Measurements from ENCODE around the gene CENPK. TPM values are rescaled to one million over a fixed set of nuclear protein-coding genes. Genes with fewer than 3 reads are reported as not detected.

The CENPK gene
- total and polyA plus RNA-seq, 4 donors: 0.33 to 23.1 (median 0.96) TPM

GRCh38 chr5:65475336-65475735 lies 87.6 kb downstream of the CENPK start:
- Histone ChIP-seq H3K27me3 (ENCODE audit: control insufficient read depth in 4 of 4, insufficient read depth in 4 of 4, low read length in 3 of 4) (no peaks in the 10 kb centered on the region), H3K36me3 (ENCODE audit: control insufficient read depth in 4 of 4, insufficient read depth in 3 of 4, low read depth in 1 of 4, low read length in 3 of 4) (no peaks in the 10 kb centered on the region), H3K4me1 (ENCODE audit: control insufficient read depth in 4 of 4, insufficient read depth in 4 of 4, low read length in 3 of 4) (peaks cover 0 to 6% (median 2%) of the 10 kb centered on the region in 4 donors), H3K9ac (ENCODE audit: low read depth in 1 of 2, low read length in 2 of 2) (no peak overlapping the region), H3K4me3 (ENCODE audit: low read depth in 1 of 3, low read length in 3 of 3) (no peak overlapping the region), H3K9me3 (ENCODE audit: control insufficient read depth in 4 of 4, low read length in 3 of 4) (no peaks in the 10 kb centered on the region), H3K27ac (ENCODE audit: low read depth in 1 of 2, low read length in 2 of 2) (no peak overlapping the region)
- no peak for DNase-seq (ENCODE audit: low spot score)
- 90% methylated on average over 4 of the region's 4 CpGs for WGBS
- no peak for TF ChIP-seq FOXA1 (IDR thresholded peaks at IDR 0.05)
- no peak for TF ChIP-seq HNF4A (conservative IDR thresholded peaks at IDR 0.05)
- no peak for TF ChIP-seq NR2F2 (IDR thresholded peaks at IDR 0.05)
- no peak for TF ChIP-seq EGR1 (IDR thresholded peaks at IDR 0.05; ENCODE audit: low read depth in 2 of 2)
- TF ChIP-seq ATF3 (IDR thresholded peaks at IDR 0.05): no peak
- TF ChIP-seq SP1 (IDR thresholded peaks at IDR 0.05): no peak
- no peak for TF ChIP-seq HNF4G (IDR thresholded peaks at IDR 0.05)
- no peak for TF ChIP-seq CTCF (IDR thresholded peaks at IDR 0.05; ENCODE audit: low read depth, low read length, missing input control)
- no peak for TF ChIP-seq ZBTB33 (IDR thresholded peaks at IDR 0.05)
- TF ChIP-seq RXRA (IDR thresholded peaks at IDR 0.05): no peak
- no peak for TF ChIP-seq GABPA (IDR thresholded peaks at IDR 0.05 in 1 of 2, conservative IDR thresholded peaks at IDR 0.05 in 1 of 2)
- TF ChIP-seq REST (IDR thresholded peaks at IDR 0.05): no peak
- TF ChIP-seq YY1 (IDR thresholded peaks at IDR 0.05): no peak
- no peak for TF ChIP-seq TAF1 (conservative IDR thresholded peaks at IDR 0.05)

GRCh38 chr5:65474130-65474711 lies 88.7 kb downstream of the CENPK start:
- H3K4me3 ChIP-seq (ENCODE audit: low read depth in 1 of 3, low read length in 3 of 3): no peak overlapping the region
- no peaks in the 10 kb centered on the region for H3K36me3 ChIP-seq (ENCODE audit: control insufficient read depth in 4 of 4, insufficient read depth in 3 of 4, low read depth in 1 of 4, low read length in 3 of 4)
- no peak for TF ChIP-seq HNF4G (IDR thresholded peaks at IDR 0.05)
- TF ChIP-seq HNF4A (conservative IDR thresholded peaks at IDR 0.05): no peak
- no peak for TF ChIP-seq TAF1 (conservative IDR thresholded peaks at IDR 0.05)
- TF ChIP-seq SP1 (IDR thresholded peaks at IDR 0.05): no peak
- no peak for TF ChIP-seq GABPA (IDR thresholded peaks at IDR 0.05 in 1 of 2, conservative IDR thresholded peaks at IDR 0.05 in 1 of 2)
- TF ChIP-seq FOXA1 (IDR thresholded peaks at IDR 0.05): no peak
- no peak for TF ChIP-seq FOXA2 (IDR thresholded peaks at IDR 0.05)
- no peak for TF ChIP-seq EGR1 (IDR thresholded peaks at IDR 0.05; ENCODE audit: low read depth in 2 of 2)
- TF ChIP-seq RXRA (IDR thresholded peaks at IDR 0.05): no peak
- no peak for TF ChIP-seq JUND (IDR thresholded peaks at IDR 0.05)
- TF ChIP-seq YY1 (IDR thresholded peaks at IDR 0.05): no peak
- TF ChIP-seq REST (IDR thresholded peaks at IDR 0.05): no peak
- no peak for TF ChIP-seq ATF3 (IDR thresholded peaks at IDR 0.05)
- no peak for TF ChIP-seq CTCF (IDR thresholded peaks at IDR 0.05; ENCODE audit: low read depth, low read length, missing input control)
- no peak overlapping the region for H3K9ac ChIP-seq (ENCODE audit: low read depth in 1 of 2, low read length in 2 of 2)
- 80% methylated on average over 3 of the region's 3 CpGs for WGBS
- H3K27me3 ChIP-seq (ENCODE audit: control insufficient read depth in 4 of 4, insufficient read depth in 4 of 4, low read length in 3 of 4): no peaks in the 10 kb centered on the region
- no peaks in the 10 kb centered on the region for H3K4me1 ChIP-seq (ENCODE audit: control insufficient read depth in 4 of 4, insufficient read depth in 4 of 4, low read length in 3 of 4)
- H3K27ac ChIP-seq (ENCODE audit: low read depth in 1 of 2, low read length in 2 of 2): no peak overlapping the region
- no peak for DNase-seq (ENCODE audit: low spot score)
- no peaks in the 10 kb centered on the region for H3K9me3 ChIP-seq (ENCODE audit: control insufficient read depth in 4 of 4, low read length in 3 of 4)
